ENCODE results near the gene WDR77.

DNA sequence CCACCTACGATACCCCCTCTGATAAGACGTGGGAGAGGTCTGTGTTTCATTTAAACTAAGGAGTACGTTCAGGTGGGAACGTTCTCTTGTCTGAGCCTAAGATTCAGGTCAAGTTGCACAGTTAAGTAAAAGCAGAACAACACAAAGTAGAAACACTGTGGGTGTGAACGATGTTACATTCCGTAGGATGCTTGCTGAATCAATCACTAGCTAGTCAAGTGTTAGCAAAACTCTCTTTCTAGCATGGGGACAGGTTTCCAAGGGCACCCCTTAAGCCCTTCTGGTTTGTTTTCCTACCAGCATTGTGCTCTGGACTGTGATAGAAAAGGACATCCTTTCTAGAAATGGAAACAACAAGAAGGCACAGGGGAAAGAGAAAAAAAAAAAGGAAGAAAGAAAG lies 38.1 kb upstream of the WDR77 start:
- TF ChIP-seq, protein P1, sequence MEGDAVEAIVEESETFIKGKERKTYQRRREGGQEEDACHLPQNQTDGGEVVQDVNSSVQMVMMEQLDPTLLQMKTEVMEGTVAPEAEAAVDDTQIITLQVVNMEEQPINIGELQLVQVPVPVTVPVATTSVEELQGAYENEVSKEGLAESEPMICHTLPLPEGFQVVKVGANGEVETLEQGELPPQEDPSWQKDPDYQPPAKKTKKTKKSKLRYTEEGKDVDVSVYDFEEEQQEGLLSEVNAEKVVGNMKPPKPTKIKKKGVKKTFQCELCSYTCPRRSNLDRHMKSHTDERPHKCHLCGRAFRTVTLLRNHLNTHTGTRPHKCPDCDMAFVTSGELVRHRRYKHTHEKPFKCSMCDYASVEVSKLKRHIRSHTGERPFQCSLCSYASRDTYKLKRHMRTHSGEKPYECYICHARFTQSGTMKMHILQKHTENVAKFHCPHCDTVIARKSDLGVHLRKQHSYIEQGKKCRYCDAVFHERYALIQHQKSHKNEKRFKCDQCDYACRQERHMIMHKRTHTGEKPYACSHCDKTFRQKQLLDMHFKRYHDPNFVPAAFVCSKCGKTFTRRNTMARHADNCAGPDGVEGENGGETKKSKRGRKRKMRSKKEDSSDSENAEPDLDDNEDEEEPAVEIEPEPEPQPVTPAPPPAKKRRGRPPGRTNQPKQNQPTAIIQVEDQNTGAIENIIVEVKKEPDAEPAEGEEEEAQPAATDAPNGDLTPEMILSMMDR (conservative IDR thresholded peaks at IDR 0.05; ENCODE audit: low read depth, low read length): no peak
- no peak for TF ChIP-seq SMC3 (IDR thresholded peaks at IDR 0.05; ENCODE audit: low read depth, low read length)
- TF ChIP-seq POLR2A (IDR thresholded peaks at IDR 0.05; ENCODE audit: low read depth, low read length): no peak
- TF ChIP-seq BHLHE40 (IDR thresholded peaks at IDR 0.05; ENCODE audit: low read depth, low read length): no peak
- no peak for TF ChIP-seq RFX5 (IDR thresholded peaks at IDR 0.05; ENCODE audit: low read depth, low read length)
- TF ChIP-seq RCOR1 (IDR thresholded peaks at IDR 0.05; ENCODE audit: insufficient replicate concordance, low read length): no peak

All from IMR-90 (cell line).